GM12864 (cell line): ENCODE measurements around the gene CHPT1.
"Not testable (repeated sequence)": the region's sequence is repeated elsewhere in the genome, so short reads cannot be mapped to it uniquely, and the experiment has no call there.

Experiments used
- DNase-seq: peaks from one replicate; pipeline ENCODE4 v3.0.0-alpha.2; 2011; ENCODE audit warnings: low read depth
- H3K4me3 ChIP-seq: 2 replicates; pipeline ENCODE4 v1.5.1; 2011; ENCODE audit warnings: mild to moderate bottlenecking, low read depth, low read length, control low read depth
- TF ChIP-seq, protein P1 (sequence below): IDR thresholded peaks from 2 replicates; pipeline ENCODE4 v1.5.1; 2011; ENCODE audit warnings: low read depth, mild to moderate bottlenecking, moderate library complexity, low read length, control low read depth, inconsistent platforms; ENCODE audit errors: missing control alignments

CHPT1 gene

GRCh38 chr12:101654442-101654841, 43.0 kb upstream of the CHPT1 start:
- no peak overlapping the region for H3K4me3 ChIP-seq
- DNase-seq = no peak
- TF ChIP-seq, protein P1, sequence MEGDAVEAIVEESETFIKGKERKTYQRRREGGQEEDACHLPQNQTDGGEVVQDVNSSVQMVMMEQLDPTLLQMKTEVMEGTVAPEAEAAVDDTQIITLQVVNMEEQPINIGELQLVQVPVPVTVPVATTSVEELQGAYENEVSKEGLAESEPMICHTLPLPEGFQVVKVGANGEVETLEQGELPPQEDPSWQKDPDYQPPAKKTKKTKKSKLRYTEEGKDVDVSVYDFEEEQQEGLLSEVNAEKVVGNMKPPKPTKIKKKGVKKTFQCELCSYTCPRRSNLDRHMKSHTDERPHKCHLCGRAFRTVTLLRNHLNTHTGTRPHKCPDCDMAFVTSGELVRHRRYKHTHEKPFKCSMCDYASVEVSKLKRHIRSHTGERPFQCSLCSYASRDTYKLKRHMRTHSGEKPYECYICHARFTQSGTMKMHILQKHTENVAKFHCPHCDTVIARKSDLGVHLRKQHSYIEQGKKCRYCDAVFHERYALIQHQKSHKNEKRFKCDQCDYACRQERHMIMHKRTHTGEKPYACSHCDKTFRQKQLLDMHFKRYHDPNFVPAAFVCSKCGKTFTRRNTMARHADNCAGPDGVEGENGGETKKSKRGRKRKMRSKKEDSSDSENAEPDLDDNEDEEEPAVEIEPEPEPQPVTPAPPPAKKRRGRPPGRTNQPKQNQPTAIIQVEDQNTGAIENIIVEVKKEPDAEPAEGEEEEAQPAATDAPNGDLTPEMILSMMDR = no peak

DNA sequence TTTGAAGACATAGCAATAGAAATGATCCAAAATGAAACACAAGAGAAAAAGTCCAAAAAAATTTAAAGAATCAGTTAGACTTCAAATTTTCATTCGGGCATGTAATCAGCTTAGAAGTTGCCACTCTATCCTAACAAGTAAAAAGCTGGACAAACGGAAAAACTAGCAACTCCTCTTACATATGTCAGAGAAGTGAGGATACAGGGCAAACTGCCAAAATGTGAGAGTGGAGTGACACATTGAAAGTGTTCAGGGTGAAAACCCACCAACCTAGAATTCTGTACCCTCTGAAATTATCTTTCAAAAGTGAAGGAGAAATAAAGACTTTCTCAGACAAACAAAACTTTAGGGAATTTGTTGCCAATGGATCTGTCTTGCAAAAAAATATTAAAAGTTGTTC, 42.0 kb upstream of the CHPT1 start:
- TF ChIP-seq, protein P1 = no peak
- DNase-seq = no peak
- H3K4me3 ChIP-seq = no peak overlapping the region

GRCh38 chr12:101660662-101661061, 36.8 kb upstream of the CHPT1 start:
- H3K4me3 ChIP-seq, DNase-seq: not testable (repeated sequence)

GRCh38 chr12:101663298-101663697, 34.1 kb upstream of the CHPT1 start:
- no peak overlapping the region for H3K4me3 ChIP-seq
- no peak for DNase-seq
- TF ChIP-seq, protein P1 = no peak

GRCh38 chr12:101664992-101665391, 32.4 kb upstream of the CHPT1 start:
- no peak for DNase-seq
- TF ChIP-seq, protein P1 = no peak

GRCh38 chr12:101666052-101666728, 31.2 kb upstream of the CHPT1 start:
- no peak for DNase-seq
- H3K4me3 ChIP-seq = no peak overlapping the region
- TF ChIP-seq, protein P1 = no peak

More at GRCh38 chr12:101664992-101665391, 32.4 kb upstream of the CHPT1 start:
- no peak overlapping the region for H3K4me3 ChIP-seq

- no peak overlapping the region for H3K4me3 ChIP-seq
- DNase-seq = no peak
Observed at GRCh38 chr12:101667591-101667990, 29.8 kb upstream of the CHPT1 start.

More at GRCh38 chr12:101667591-101667990, 29.8 kb upstream of the CHPT1 start:
- TF ChIP-seq, protein P1 = no peak
